ENCODE data around the gene CFI.

DNA sequence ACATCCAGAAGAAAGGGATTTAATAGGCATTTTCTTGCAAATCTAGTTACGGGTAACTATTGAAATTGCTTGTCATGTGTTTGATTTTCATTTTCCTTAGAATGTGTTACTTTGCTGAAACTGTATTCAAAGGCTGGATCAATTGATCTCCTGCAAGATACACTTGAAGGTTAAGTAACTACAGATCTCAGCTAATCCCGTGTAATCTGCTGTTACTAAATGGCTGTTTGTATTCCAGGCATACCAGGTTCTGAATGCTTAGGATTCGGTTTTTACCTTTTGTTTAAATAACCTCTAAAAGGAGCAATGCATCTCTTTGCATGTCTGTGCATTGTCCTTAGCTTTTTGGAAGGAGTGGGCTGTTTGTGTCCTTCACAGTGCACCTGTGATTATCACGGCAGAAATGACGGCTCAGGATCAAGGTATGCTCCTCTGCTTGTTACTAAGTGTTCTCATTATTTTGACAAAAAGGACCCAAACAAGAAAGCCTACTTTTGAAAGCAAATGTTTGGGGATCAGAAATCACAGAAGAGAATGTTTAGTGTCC is 46.2 kb upstream of the CFI start, which contains the start of gene LRIT3:
- TF ChIP-seq ZBTB33 (CRISPR knock-in tag; IDR thresholded peaks at IDR 0.05) (no peak), SIN3A (IDR thresholded peaks at IDR 0.05; ENCODE audit: borderline replicate concordance in 2 of 2, control insufficient read depth in 1 of 2, low read depth in 2 of 2, low read length in 2 of 2) (no peak), SMARCB1 (IDR thresholded peaks at IDR 0.05; ENCODE audit: insufficient read length, low read depth) (no peak), SNRNP70 (optimal IDR thresholded peaks at IDR 0.05; ENCODE audit: low read depth, low read length) (no peak), EZH2 (IDR thresholded peaks at IDR 0.05; ENCODE audit: borderline replicate concordance, low read depth, low read length) (0 out of 2 replicates have a peak, but pooled peaks have one; percentile 58), CREB1 (IDR thresholded peaks at IDR 0.05) (no peak), CREB1 (CRISPR knock-in tag; IDR thresholded peaks at IDR 0.05) (no peak)
- TF ChIP-seq, protein P1, sequence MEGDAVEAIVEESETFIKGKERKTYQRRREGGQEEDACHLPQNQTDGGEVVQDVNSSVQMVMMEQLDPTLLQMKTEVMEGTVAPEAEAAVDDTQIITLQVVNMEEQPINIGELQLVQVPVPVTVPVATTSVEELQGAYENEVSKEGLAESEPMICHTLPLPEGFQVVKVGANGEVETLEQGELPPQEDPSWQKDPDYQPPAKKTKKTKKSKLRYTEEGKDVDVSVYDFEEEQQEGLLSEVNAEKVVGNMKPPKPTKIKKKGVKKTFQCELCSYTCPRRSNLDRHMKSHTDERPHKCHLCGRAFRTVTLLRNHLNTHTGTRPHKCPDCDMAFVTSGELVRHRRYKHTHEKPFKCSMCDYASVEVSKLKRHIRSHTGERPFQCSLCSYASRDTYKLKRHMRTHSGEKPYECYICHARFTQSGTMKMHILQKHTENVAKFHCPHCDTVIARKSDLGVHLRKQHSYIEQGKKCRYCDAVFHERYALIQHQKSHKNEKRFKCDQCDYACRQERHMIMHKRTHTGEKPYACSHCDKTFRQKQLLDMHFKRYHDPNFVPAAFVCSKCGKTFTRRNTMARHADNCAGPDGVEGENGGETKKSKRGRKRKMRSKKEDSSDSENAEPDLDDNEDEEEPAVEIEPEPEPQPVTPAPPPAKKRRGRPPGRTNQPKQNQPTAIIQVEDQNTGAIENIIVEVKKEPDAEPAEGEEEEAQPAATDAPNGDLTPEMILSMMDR (IDR thresholded peaks at IDR 0.05 in 2 of 3, conservative IDR thresholded peaks at IDR 0.05 in 1 of 3; ENCODE audit: insufficient read depth in 2 of 3, low read depth in 1 of 3, low read length in 3 of 3) = no peak

Measured in K562 (cell line).